Activated CD8-positive, alpha-beta T cell treated with anti-CD3 and anti-CD28 coated beads for 36 hours (primary cell): ENCODE results near the gene C3orf38. TPM values are rescaled to one million over a fixed set of nuclear protein-coding genes. Genes with fewer than 3 reads are reported as not detected.
"Not testable (repeated sequence)": the region's sequence is repeated elsewhere in the genome, so short reads cannot be mapped to it uniquely, and the experiment has no call there.

ENCODE experiments used
- ATAC-seq: fragments of 200-7000 bp; cut with Tn5 transposase; one replicate; pipeline ENCODE4 v1.10.0; 2021; ENCODE audit warnings: mild to moderate bottlenecking, moderate library complexity
- CTCF ChIA-PET: fragments of 350-600 bp; sonication (Branson Sonifier 250); formaldehyde crosslinking; loops from one replicate; lab custom pipeline; 2021; ENCODE audit warnings: antibody characterized with exemption; lab: Charles Lee
- POLR2A ChIA-PET: fragments of 350-600 bp; sonication (Branson Sonifier 250); formaldehyde crosslinking; loops from one replicate; lab custom pipeline; 2021; ENCODE audit warnings: antibody characterized with exemption; lab: Charles Lee
- DNase-seq: peaks from one replicate; pipeline ENCODE4 v3.0.0-alpha.2; 2020
- H3K27ac Mint-ChIP-seq: one replicate; pipeline ENCODE4 v1.8.0; 2021; ENCODE audit warnings: mild to moderate bottlenecking, mixed read lengths
- H3K27me3 Mint-ChIP-seq: one replicate; pipeline ENCODE4 v1.8.0; 2021; ENCODE audit warnings: mixed read lengths
- H3K36me3 Mint-ChIP-seq: one replicate; pipeline ENCODE4 v1.8.0; 2021; ENCODE audit warnings: low read depth, mixed read lengths
- H3K4me1 Mint-ChIP-seq: one replicate; pipeline ENCODE4 v1.8.0; 2021; ENCODE audit warnings: low read depth, mixed read lengths
- H3K4me3 Mint-ChIP-seq: one replicate; pipeline ENCODE4 v1.8.0; 2021; ENCODE audit warnings: mild to moderate bottlenecking, moderate library complexity, mixed read lengths
- H3K9me3 Mint-ChIP-seq: one replicate; pipeline ENCODE4 v1.8.0; 2021; ENCODE audit warnings: mixed read lengths
- intact Hi-C: fragments of 100-400 bp; cut with micrococcal nuclease; formaldehyde crosslinking; loops from one replicate; pipeline ENCODE4 v1.10.0; 2022
- total RNA-seq, 2 experiments: library from RNA; stranded (reverse); gene quantifications; one replicate each; pipeline ENCODE4 v1.2.3, GENCODE V29; 2021
- TF ChIP-seq, protein P1 (sequence below): fragments of 200-600 bp; IDR thresholded peaks from one replicate; pipeline ENCODE4 v1.8.0; 2022; ENCODE audit warnings: antibody characterized with exemption, mild to moderate bottlenecking

Gene C3orf38
- total RNA-seq, 2 experiments from 2014 or later: 17.8 to 19.0 TPM

DNA sequence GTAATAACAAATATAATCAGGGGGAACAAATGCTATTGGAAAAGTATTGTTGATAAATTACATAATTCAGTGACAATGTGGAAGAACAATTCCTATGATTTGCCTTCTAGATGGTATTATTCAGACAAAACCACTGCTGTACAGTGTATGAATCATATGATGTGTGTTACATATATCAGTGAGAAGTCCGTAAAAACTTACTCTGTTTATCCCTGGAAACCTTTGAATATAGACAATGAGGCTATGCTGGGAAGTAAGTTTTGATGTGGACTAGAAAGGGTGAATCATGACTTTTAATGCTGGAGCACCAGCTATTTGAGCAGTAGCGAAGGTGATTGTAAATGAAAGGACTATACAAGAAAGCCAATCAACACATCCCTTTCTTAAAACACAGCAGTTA is 17.9 kb downstream of the C3orf38 start:
- peaks cover 9% of the 10 kb centered on the region for H3K36me3 Mint-ChIP-seq
- H3K27ac Mint-ChIP-seq: no peak overlapping the region
- no peak overlapping the region for H3K4me3 Mint-ChIP-seq
- H3K9me3 Mint-ChIP-seq: no peaks in the 10 kb centered on the region
- TF ChIP-seq, protein P1, sequence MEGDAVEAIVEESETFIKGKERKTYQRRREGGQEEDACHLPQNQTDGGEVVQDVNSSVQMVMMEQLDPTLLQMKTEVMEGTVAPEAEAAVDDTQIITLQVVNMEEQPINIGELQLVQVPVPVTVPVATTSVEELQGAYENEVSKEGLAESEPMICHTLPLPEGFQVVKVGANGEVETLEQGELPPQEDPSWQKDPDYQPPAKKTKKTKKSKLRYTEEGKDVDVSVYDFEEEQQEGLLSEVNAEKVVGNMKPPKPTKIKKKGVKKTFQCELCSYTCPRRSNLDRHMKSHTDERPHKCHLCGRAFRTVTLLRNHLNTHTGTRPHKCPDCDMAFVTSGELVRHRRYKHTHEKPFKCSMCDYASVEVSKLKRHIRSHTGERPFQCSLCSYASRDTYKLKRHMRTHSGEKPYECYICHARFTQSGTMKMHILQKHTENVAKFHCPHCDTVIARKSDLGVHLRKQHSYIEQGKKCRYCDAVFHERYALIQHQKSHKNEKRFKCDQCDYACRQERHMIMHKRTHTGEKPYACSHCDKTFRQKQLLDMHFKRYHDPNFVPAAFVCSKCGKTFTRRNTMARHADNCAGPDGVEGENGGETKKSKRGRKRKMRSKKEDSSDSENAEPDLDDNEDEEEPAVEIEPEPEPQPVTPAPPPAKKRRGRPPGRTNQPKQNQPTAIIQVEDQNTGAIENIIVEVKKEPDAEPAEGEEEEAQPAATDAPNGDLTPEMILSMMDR: no peak
- intact Hi-C loops: no loop called here
- H3K4me1 Mint-ChIP-seq: peaks cover 3% of the 10 kb centered on the region
- DNase-seq: no peak
- ATAC-seq: no peak
- ChIA-PET POLR2A (no interaction called here), CTCF (interaction anchor here (1.5 kb wide), 1 partner anchor 13 kb away, joined by 4 read pairs; no protein-coding TSS in a partner anchor)
- H3K27me3 Mint-ChIP-seq: no peaks in the 10 kb centered on the region

- Mint-ChIP-seq H3K27me3 (no peaks in the 10 kb centered on the region), H3K4me1 (peaks cover 2% of the 10 kb centered on the region), H3K27ac (no peak overlapping the region), H3K4me3 (no peak overlapping the region), H3K9me3 (no peaks in the 10 kb centered on the region), H3K36me3 (peaks cover 6% of the 10 kb centered on the region)
- ATAC-seq (no peak), DNase-seq (no peak)
- ChIA-PET CTCF (interaction anchor here (1.5 kb wide), 1 partner anchor 12 kb away, joined by 4 read pairs; no protein-coding TSS in a partner anchor), POLR2A (no interaction called here)
- intact Hi-C loops: no loop called here
- TF ChIP-seq, protein P1: no peak
Measured at GRCh38 chr3:88168171-88168570, 18.4 kb downstream of the C3orf38 start.

DNA sequence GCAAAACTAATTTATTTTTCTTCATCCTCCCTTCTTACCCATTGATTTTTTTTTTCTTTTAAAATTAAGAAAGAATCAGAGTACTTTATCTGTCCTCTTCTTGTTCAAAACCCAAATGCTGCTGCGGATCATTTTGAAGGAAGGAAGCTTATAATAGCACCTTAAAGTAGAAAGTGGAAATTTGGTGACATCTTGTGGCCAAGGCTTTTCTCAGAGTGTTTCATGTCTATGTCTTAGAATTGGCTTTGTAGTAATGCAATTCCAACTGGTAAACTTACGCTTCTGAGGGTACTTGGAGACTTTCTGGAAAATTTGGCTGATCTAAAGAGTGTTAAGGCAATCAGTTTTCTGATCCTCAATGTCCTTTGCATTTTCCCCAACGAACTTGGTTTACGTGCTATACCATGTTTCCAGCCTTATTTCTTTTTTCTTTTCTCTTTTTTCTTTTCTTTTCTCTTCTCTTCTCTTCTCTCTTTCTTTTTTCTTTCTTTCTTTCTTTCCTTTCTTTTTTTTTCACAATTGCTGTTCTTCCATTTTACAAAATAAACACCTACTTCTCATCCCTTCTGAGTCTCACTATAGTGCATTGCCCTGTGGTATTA is 30.7 kb downstream of the C3orf38 start:
- Mint-ChIP-seq H3K4me3 (no peak overlapping the region), H3K36me3 (no peaks in the 10 kb centered on the region), H3K4me1 (peaks cover 3% of the 10 kb centered on the region), H3K27me3 (no peaks in the 10 kb centered on the region), H3K9me3 (peaks cover 9% of the 10 kb centered on the region), H3K27ac (no peak overlapping the region)
- TF ChIP-seq, protein P1: peak; percentile 71
- ATAC-seq (peak; percentile 45), DNase-seq (peak; percentile 54)
- CTCF ChIA-PET: interaction anchor here (0.6 to 1.5 kb wide), 7 partner anchors 13 to 424 kb away, joined by 3 to 4 read pairs (median 3); no protein-coding TSS in a partner anchor
- intact Hi-C loops: loop anchor here (5.0 to 10.0 kb wide), 2 partner anchors 408 to 826 kb away; no protein-coding TSS in a partner anchor
- POLR2A ChIA-PET: no interaction called here

- H3K27me3 Mint-ChIP-seq, CTCF ChIA-PET, H3K4me1 Mint-ChIP-seq, H3K36me3 Mint-ChIP-seq, H3K27ac Mint-ChIP-seq, ATAC-seq, POLR2A ChIA-PET, H3K9me3 Mint-ChIP-seq, H3K4me3 Mint-ChIP-seq, DNase-seq: not testable (repeated sequence)
- intact Hi-C loops: loop anchor here (5.0 to 10.0 kb wide), 2 partner anchors 410 to 828 kb away; no protein-coding TSS in a partner anchor
Measured at GRCh38 chr3:88182165-88182918, 32.6 kb downstream of the C3orf38 start.

- ChIA-PET CTCF (no interaction called here), POLR2A (no interaction called here)
- no peak overlapping the region for H3K27ac Mint-ChIP-seq
- H3K27me3 Mint-ChIP-seq: no peaks in the 10 kb centered on the region
- TF ChIP-seq, protein P1: no peak
- H3K4me3 Mint-ChIP-seq: no peak overlapping the region
- H3K36me3 Mint-ChIP-seq: no peaks in the 10 kb centered on the region
- peaks cover 8% of the 10 kb centered on the region for H3K4me1 Mint-ChIP-seq
- peaks cover 14% of the 10 kb centered on the region for H3K9me3 Mint-ChIP-seq
- intact Hi-C loops: loop anchor here (10.0 kb wide), 1 partner anchor 834 kb away; no protein-coding TSS in a partner anchor
- DNase-seq: no peak
- ATAC-seq: no peak
Measured at GRCh38 chr3:88188436-88188835, 38.7 kb downstream of the C3orf38 start.
